ENCODE measurements around the gene OSBPL8. TPM values are rescaled to one million over a fixed set of nuclear protein-coding genes. Genes with fewer than 3 reads are reported as not detected.

Gene OSBPL8
- total and polyA plus RNA-seq, 2 of the 8 experiments (the other 6 are each of a cell fraction or from before 2014, with no cell fraction given), result 10.9 to 81.1 TPM

- H3K56ac ChIP-seq (replicated peaks; ENCODE audit: insufficient read length, low read depth, low read length), result no peak overlapping the region
- no peak for DNase-seq (ENCODE audit: low read depth in 1 of 2, low spot score in 2 of 2)
- no peak overlapping the region for H2BK15ac ChIP-seq (ENCODE audit: low read length)
- WGBS, 2 experiments (ENCODE audit: extremely low coverage in 1 of 2, insufficient coverage in 1 of 2, insufficient read length in 1 of 2, insufficient replicate concordance in 2 of 2, low coverage in 1 of 2, low lambda C conversion rate in 2 of 2, missing lambda C conversion rate in 1 of 2), result 89% methylated on average over 1 of the region's 1 CpG; no CpG with 5 or more reads in 1 of the 2 experiments
- H3K9ac ChIP-seq (replicated peaks in 1 of 4; ENCODE audit: extremely low read depth in 1 of 4, low read depth in 3 of 4, low read length in 3 of 4), result no peak overlapping the region
- H3K23ac ChIP-seq (ENCODE audit: insufficient read length), result no peak overlapping the region
- H2AK5ac ChIP-seq (ENCODE audit: low read depth, low read length), result no peak overlapping the region
- H3K36me3 ChIP-seq (ENCODE audit: control insufficient read depth in 2 of 4, insufficient read depth in 4 of 4, low read length in 3 of 4), result peaks cover 0 to 3% (median 0%) of the 10 kb centered on the region in 4 experiments; a peak in 1 of 8 replicates
- no peak overlapping the region for H2BK120ac ChIP-seq (replicated peaks; ENCODE audit: low read depth, low read length)
- H3K18ac ChIP-seq (ENCODE audit: extremely low read depth, low read length), result no peak overlapping the region
- no peaks in the 10 kb centered on the region for H3K23me2 ChIP-seq (ENCODE audit: low read depth, low read length)
- peaks cover 0 to 7% of the 10 kb centered on the region in 2 experiments for H4K20me1 ChIP-seq (replicated peaks in 1 of 2; ENCODE audit: control insufficient read depth in 1 of 2, insufficient read depth in 2 of 2, low read length in 2 of 2)
- no peaks in the 10 kb centered on the region for H3K27me3 ChIP-seq (replicated peaks in 1 of 4; ENCODE audit: control insufficient read depth in 3 of 4, extremely low read depth in 1 of 4, insufficient read depth in 3 of 4, low read length in 3 of 4)
- POLR2A ChIA-PET (ENCODE audit: partially characterized antibody), result no interaction called here
- H3K79me1 ChIP-seq (ENCODE audit: low read depth, low read length), result no peaks in the 10 kb centered on the region
- H2BK20ac ChIP-seq (ENCODE audit: low read length), result no peak overlapping the region
- H3K14ac ChIP-seq (ENCODE audit: insufficient read length), result no peak overlapping the region
- TF ChIP-seq BRCA1 (IDR thresholded peaks at IDR 0.05; ENCODE audit: low read depth, low read length), result no peak
- TF ChIP-seq GTF2F1 (IDR thresholded peaks at IDR 0.05; ENCODE audit: borderline replicate concordance, low read depth, low read length), result no peak
- TF ChIP-seq SP4 (IDR thresholded peaks at IDR 0.05; ENCODE audit: low read length), result no peak
- TF ChIP-seq ASH2L (IDR thresholded peaks at IDR 0.05; ENCODE audit: low read length), result no peak
- TF ChIP-seq TAF7 (optimal IDR thresholded peaks at IDR 0.05; ENCODE audit: borderline replicate concordance, low read depth, low read length), result no peak
- no peak for TF ChIP-seq SIRT6 (IDR thresholded peaks at IDR 0.05; ENCODE audit: low read length)
- no peak for TF ChIP-seq SRF (IDR thresholded peaks at IDR 0.05; ENCODE audit: low read depth, low read length)
- no peak for TF ChIP-seq RFX5 (IDR thresholded peaks at IDR 0.05; ENCODE audit: borderline replicate concordance, low read depth, low read length)
- no peak for TF ChIP-seq POU5F1 (IDR thresholded peaks at IDR 0.05; ENCODE audit: low read depth, low read length)
- no peak for TF ChIP-seq BCL11A (IDR thresholded peaks at IDR 0.05; ENCODE audit: low read depth in 2 of 2, low read length in 2 of 2)
- TF ChIP-seq MAFK (IDR thresholded peaks at IDR 0.05; ENCODE audit: low read depth, low read length), result no peak
- TF ChIP-seq POLR2A (IDR thresholded peaks at IDR 0.05; ENCODE audit: control extremely low read depth in 1 of 2, low read depth in 2 of 2, low read length in 2 of 2), result no peak
- no peaks in the 10 kb centered on the region for H3K9me3 ChIP-seq (ENCODE audit: insufficient read depth in 2 of 2, low read depth in 1 of 2, low read length in 1 of 2)
- peaks cover 0 to 7% of the 10 kb centered on the region in 2 experiments; a peak in 1 of 4 replicates for H3K79me2 ChIP-seq (ENCODE audit: control insufficient read depth in 1 of 2, insufficient read depth in 2 of 2, low read length in 2 of 2)
- H3K4me2 ChIP-seq (ENCODE audit: insufficient read depth in 1 of 2, low read depth in 2 of 2, low read length in 2 of 2), result no peak overlapping the region
- H4K8ac ChIP-seq (ENCODE audit: extremely low read depth, insufficient read depth, low read length), result no peak overlapping the region
- no peak overlapping the region for H4K5ac ChIP-seq (ENCODE audit: insufficient read length, low read depth, low read length)
- CTCF ChIA-PET (ENCODE audit: partially characterized antibody), result no interaction called here
- H2BK12ac ChIP-seq (ENCODE audit: low read depth, low read length), result no peak overlapping the region
- no peaks in the 10 kb centered on the region for H3K4me1 ChIP-seq (replicated peaks in 1 of 4; ENCODE audit: control insufficient read depth in 3 of 4, insufficient read depth in 4 of 4, low read length in 3 of 4)
- no peak overlapping the region for H2AFZ ChIP-seq (ENCODE audit: low read length)
- no peak overlapping the region for H3K4ac ChIP-seq (replicated peaks; ENCODE audit: insufficient read length, low read depth, low read length)
- H3K27ac ChIP-seq (ENCODE audit: low read depth, low read length), result no peak overlapping the region
- H4K91ac ChIP-seq (replicated peaks; ENCODE audit: insufficient read length, low read length), result no peak overlapping the region
- FAIRE-seq, result no peak
- no peak overlapping the region for H2BK5ac ChIP-seq (ENCODE audit: low read depth, low read length)
- H3K4me3 ChIP-seq (ENCODE audit: extremely low read depth in 1 of 4, insufficient read depth in 2 of 4, low read depth in 3 of 4, low read length in 4 of 4), result no peak overlapping the region
These were observed 68.3 kb downstream of the OSBPL8 start for GRCh38 chr12:76491292-76491691.

Data from H1 (cell line).